CD4-positive, alpha-beta T cell treated with Interleukin-17A for 4 hours (primary cell): Measurements from ENCODE around the gene SLC6A5.
"Not testable (repeated sequence)": the region's sequence is repeated elsewhere in the genome, so short reads cannot be mapped to it uniquely, and the experiment has no call there.

Source experiments
- DNase-seq: peaks from one replicate; pipeline ENCODE4 v3.0.0-alpha.2; 2020; ENCODE audit warnings: mixed read lengths

SLC6A5 gene

DNA sequence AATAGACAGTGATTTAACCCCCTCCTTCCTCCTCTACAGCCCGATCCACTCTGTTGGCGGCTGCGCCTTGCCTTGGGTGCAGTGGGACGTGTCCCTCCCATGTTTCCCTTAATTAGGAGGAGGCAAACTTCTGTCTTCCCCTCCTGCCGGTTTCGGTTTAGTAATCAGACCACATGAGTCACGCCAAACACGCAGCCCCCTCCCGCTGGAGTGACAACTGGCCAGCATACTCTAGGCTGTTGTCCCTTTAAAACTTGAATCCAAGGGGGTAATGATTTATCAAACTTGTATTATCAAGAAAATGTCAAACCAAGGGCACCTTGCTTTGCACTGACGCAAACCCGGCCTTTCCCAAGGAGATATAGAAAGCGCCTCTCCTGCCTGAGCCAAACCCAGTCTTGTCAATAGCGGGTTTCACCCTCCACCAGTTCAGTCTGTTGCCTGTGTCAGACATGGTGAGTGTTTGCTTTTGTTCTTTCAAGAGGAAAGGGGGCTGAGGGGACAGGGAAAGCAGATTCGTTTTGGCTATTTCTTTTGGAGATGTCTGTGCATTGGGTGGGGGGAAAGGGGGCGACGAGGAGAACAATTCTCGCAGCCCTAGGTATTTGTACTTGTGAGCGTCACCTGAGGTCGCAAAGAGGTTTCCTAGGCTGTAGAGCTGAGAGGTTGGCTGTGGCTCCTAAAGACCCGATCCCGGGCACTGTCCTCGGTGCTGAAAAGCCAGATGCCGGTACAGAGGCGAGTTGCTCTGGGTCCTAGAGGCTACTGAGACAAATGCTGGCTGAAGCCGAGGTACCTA is at the start of gene SLC6A5:
TSS of gene SLC6A5 (plus strand) at position 388 of the 799 bp plus-strand sequence. CDS start at position 453, 65 bp downstream.
- no peak for DNase-seq

DNA sequence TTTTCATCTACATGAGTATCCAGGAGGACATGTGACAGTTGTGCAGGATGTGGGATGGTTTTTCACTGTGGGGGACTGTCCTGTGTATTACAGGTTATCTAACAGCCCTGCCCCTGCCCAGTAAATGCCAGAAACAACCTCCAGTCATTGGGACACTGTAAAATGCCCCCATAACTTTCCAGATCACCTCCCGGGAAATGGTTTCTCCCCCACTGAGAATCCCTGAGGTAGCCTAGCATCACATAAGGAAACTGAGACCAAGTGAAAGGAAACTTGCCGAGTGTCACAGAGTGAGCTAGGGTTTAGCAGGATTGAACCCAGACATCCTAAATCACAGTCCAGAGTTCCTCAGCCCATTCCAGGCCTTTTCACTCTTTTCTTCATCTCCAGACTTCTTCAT is 48.3 kb upstream of the SLC6A5 start:
- no peak for DNase-seq

DNA sequence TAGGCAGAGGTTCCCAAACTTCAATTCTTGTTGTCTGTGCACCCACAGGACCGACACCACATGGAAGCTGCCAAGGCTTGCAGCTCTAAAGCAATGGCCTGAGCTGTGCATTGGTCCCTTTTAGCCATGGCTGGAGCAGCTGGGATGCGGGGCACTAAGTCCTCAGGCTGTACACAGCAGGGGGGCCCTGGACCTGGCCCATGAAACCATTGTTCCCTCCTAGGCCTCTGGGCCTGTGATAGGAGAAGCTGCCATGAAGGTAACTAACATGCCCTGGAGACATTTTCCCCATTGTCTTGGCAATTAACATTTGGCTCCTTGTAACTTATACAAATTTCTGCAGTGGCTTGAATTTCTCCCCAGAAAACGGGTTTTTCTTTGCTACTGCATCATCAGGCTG is 43.6 kb upstream of the SLC6A5 start:
- DNase-seq = no peak

DNA sequence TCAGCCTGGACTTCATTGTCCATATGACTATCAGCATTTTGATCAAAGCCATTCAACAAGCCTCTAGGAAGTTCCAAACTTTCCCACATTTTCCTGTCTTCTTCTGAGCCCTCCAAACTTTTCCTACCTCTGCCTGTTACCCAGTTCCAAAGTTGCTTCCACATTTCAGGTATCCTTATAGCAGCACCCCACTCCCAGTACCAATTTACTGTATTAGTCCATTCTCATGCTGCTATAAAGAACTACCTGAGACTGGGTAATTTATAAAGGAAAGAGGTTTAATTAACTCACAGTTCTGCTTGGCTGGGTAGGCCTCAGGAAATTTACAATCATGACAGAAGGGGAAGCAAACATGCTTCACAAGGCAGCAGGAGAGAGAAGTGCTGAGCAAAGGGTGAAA is 43.0 kb upstream of the SLC6A5 start:
- not testable (repeated sequence) for DNase-seq

DNA sequence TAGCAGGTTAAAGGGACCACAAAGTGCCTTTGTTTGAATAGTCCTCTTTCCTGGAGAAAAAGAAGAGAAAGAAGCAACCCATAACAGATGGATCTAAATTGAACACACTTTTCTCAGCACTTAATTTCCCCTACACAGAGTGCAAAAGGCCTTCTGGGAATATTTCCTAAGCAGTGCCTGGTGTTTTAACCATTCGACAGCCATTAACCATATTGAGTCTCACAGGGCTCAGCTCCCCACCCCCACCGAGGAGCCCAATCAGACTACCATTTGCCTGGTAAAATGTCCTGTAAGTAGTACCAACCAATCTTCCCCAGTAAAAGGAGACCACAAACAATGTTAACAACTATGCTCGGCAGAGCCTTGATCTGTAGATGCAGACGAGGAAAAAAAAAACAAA is 40.7 kb upstream of the SLC6A5 start:
- DNase-seq = no peak

DNA sequence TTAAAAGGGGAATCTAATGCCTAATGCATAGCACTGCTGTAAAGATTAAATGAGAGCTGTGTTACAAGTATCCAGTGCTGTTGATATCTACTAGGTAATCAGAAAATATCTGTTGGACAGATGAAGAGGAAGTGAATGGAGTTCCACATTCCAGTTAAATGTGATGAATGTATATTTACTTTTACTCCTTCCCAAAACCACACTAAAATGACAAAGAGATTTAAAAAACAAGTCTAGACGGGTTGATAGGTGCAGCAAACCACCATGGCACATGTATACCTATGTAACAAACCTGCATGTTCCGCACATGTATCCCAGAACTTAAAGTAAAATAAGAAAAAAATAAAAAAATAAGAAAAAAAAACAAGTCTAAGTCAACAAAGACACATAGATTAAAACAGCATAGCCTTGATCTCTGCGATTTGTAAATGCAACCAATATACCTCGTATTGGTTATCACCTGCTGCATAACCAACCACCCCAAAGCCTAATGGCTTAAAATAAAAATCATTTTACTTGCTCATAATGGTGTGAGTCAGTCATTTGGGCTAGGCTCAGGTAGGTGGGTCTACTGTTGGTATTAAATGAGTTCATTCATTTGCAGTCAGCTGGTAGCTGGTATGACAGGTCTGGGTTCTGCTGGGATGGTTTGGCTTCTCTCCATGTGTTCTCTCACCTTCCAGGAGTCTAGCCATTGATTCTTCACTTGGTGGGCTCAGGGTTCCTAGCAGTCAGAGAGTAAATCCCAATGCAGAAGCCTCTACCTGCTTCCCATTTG is 39.7 kb upstream of the SLC6A5 start:
- no peak for DNase-seq

DNA sequence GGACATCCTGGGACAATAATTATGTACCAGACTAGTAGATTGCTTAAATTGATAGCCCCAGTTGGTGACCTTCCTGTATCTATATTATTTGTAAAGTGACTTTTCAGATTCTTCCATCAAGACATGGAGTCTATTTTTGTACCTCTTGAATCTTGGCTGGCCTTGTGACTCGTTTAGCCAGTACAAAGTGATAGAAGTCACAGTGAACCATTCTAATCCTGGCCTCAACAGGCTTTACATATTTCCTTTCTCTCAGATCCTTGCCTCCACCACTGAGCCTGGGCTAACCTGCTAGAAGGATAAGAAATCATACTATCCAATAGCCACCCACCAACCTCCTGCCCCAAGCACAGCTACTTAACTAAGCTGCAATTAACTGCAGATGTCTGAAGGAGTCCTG is 37.5 kb upstream of the SLC6A5 start:
- no peak for DNase-seq

DNA sequence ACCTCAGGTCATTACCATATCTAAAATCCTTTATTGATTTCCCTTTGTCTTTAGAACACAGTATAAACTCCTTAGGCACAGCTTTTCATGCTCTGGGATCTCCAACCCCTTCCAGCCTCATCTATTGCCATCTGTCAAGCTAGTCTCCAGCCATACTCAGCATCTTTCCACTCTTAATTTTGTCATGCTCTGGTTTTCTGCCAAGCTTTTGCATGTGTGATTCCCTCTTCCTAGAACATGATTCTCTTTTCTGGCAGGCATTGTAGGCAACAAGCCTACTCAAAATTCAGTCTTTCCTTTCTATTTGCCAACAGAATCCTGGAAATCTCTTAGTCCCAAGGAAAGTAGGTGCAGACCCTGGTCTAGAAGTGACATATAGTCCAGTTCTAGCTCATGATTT is 35.5 kb upstream of the SLC6A5 start:
- DNase-seq = no peak

DNA sequence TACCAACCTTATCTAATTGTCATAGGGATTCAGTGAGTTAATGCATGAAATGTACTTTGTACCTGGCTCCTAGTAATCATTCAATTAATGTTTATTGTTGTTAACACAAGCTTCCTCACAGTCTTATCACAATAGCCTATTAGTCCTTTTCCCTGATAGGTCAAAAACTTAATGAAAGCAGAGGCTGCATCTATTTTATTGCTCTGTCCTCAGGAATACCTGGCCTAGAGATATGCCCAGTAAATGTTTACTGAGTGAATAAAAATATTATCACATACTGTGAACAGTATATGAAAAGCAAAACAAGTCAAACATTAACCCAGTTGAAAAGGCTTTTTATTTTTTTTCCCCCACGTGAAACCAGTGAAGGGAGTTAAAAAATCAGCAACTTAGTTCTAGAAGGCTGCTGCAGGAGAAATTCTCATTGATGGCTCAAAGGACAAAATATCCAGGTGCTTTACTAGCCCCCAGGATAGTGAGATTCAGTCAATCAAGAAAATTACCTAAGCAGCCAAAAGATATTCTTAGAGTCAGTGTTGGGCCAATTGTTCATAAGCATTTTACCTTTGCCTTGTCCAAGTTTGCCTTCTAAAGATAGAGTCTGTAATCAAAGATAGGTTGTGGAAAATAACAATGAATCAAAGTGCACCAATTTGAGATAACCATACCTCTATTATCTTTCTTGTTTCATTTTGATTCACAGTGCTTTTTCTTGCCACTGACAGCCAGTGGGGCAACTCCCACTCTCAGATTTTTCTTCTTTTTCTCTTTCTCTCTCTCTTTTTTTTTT is 34.4 kb upstream of the SLC6A5 start:
- DNase-seq = no peak

DNA sequence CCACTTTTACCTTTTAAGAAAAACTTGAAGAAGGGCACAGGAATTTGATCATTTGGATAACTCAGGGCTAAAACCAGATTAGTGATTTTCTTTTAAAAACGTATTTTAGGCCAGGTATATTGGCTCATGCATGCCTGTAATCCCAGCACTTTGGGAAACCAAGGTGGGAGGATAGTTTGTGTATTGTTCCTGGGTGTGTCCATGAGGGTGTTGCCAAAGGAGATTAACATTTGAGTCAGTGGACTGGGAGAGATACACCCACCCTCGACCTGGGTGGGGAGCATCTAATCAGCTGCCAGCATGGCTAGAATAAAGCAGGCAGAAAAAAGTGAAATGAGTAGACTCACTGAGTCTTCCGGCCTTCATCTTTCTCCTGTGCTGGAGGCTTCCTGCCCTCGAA is 33.3 kb upstream of the SLC6A5 start:
- not testable (repeated sequence) for DNase-seq

DNA sequence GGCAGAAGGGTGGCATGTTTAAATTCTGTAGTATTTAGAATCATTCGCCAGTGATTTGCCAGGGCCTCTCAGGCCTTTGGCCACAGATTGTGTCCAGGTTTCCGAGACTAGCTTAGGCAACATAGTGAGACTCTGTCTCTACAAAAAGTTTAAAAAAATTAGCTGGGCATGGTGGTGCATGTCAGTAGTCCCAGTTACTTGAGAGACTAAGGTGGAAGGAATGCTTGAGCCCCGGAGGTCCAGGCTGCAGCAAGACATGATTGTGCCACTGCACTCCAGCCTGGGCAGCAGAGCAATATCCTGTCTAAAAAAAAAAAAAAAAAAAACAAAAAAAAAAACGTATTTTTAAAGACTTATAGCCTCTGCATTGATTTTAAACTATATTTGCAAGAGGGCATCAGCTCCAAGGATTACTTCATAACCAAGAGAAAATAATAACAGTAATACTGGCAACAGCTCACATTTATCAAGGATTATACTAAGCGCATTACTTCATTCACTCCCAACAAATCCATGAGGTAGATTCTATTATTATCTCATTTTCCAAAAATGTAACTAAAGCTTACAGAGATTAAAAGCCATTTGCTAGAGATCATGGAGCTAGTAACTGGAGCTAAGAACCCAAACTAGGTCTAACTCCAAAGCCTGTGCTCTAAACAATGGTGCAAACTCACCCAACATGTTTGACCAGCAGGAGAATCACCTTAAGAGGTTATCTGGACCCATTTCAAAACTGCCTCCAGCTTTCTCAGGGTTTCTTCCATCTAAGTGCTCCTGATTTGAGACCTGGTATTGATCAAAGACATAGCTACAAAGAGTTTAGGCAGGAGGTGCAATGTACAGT is 32.6 kb upstream of the SLC6A5 start:
- DNase-seq = no peak

DNA sequence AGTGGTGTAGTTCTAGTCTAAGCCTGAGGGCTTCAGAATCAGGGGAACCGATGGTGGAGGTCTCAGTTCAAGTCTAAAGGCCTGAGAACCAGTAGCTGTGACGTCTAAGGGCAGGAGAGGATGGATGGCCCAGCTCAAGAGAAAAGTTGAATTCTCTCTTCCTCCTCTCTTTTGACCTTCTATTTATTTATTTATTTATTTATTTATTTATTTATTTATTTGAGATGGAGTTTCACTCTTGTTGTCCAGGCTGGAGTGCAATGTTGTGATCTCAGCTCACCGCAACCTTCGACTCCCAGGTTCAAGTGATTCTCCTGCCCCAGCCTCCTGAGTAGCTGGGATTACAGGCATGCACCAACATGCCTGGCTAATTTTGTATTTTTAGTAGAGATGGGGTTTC is 19.7 kb upstream of the SLC6A5 start:
- DNase-seq = not testable (repeated sequence)

DNA sequence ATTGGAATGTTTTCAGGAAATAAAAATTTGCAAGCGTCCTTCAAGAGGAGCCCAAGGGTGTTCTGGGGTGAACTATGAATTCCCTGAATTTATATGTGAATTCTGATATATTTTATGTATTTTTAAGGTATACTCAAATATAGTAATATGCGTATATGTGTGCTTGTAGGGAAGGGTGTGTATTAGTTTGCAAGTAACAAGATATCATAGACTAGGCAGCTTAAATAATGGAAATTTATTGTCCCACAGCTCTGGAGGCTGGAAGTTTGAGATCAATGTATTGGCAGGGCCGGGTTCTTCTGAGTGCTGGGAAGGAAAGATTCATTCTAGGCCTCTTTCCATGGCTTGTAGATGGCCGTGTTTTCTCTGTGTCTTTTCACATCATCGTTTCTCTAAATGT is 16.2 kb upstream of the SLC6A5 start:
- DNase-seq = no peak

DNA sequence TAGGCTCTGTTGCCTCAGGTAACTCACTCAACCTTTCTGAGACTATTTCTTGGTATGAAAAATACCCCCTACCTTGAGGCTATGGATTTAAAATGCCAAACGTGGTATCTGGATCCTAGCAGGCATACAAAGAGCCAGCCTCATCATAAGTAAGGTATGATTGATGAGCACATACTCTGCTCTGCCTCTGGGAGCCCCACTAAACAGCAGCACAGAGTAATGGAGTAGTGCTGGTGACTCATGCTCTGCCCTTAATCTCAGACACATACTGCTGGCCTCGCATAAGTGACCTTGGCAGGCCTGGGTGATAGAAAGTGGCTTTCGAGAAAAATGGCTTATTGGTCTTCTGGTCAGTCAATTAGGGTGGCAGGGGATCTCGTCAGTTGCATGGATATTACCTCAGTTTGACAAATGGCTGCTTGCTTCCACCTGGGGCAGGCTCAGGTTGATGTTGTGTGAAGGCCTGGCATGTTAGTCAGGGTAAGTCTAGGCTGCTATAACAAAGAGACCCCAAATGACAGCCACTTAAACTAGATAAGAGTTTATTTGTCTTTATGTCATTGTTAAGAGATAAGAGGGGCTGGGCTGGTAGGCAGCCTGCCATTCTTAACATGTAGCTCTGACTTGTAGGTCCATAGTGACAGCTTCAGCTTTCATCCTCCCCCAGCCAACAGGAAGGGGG is 15.2 kb upstream of the SLC6A5 start:
- DNase-seq = no peak

DNA sequence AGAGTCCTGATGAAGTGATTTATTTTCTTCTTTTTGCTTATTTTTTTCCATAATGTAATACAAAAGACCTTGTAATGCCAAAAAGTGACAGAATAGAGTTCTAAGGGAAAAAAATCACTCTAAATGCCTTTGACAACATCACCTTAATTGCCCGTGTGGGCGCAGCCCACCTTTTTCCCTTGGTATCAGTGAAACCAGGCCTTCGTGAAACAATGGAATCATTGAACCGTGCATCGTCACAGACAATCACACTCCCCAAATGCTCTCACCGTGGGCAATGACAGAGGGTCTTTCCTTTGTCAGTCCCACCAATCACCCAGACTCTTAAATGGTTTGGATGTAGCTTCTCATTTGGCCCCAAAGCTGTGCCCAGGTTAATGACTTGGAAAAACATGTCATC is 9.6 kb upstream of the SLC6A5 start:
- no peak for DNase-seq

DNA sequence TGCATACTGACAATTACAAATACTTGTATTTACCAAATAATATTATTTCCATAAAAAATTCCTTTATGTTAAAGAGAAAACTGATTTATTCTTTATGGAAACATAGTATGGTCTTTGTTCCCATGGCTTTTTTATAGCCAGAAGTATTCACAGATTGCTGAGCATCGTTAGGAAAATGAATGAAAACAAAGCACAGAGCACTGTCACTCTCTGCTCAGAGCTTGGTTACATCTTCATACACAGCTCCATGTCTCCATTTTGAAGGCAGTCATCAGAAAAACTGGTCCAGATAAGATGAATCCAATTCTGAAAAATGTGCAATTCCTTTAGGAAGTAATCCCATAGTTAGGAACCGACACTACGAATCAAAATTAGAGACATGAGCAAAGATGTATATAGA is 9.0 kb upstream of the SLC6A5 start:
- DNase-seq = no peak

DNA sequence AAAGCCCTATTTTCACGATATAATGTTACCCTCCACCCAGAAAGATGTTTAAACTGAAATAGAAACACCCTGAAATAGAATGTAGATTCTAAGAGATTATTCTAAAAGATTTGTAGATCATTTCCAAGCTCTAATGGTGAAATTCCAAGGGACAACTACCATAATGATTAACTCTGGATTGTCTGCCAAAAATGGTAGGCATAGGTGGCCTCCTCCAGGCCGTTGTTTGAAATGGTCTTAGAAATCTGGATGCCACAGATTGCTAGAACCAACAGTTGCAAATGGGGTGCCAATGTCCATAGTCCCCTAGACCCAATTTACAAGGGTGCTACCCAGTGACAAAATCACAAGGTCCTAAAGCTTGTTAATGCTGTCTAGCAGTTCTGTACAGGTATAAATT is 6.7 kb upstream of the SLC6A5 start:
- DNase-seq = no peak

DNA sequence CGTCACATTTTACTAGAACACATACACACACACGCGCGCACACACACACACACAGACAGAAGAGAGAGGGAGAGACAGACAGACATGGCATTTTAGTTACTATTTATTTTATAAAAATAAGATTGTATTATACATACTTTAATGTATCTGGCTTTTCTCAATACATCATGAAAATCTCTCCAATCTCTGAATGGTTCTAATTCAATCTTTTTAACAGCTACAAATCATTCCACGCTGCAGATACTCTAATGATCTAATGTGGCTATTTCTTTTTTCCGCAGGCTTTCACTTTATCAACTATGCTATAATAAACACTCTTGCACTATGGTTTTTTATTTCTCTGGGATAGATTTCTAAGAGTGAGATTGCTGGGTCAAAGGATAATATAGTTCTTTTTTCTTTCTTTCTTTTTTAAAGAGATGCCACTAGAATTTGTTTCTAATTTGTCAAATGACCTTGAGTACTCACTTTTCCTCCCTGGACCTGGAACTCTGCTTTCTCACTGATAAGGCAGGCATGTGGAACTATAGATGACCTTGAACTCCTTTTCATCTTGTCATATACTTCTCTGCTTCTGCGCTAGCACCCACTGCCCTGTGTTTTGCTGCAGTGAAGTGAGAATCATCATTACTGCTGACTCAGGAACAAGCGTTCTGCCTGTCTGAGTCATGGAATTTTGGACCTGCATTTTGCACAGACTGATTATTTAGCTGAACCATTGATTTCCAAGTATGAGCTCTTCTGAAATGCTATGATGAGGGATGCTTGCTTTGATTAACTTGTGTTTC is 4.9 kb upstream of the SLC6A5 start:
- DNase-seq = no peak

DNA sequence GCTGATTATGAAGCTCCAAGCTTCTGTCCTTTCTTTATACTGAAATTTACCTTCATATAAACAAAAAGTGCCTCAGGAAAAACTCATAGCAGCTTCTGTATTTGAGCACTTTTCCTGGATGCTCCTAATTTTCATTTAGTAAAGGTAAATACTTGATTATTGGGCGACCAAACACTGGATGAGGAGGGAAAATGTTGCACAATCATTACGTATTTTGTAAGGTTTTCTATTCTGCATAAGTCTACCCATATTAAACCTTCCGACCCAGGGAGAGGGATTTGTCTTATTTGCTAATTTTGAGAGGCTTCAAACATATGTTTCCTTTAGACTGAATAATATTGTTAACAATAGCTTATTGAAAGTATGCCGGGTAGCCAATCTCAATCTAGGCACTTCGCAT is 4.3 kb upstream of the SLC6A5 start:
- DNase-seq = no peak

DNA sequence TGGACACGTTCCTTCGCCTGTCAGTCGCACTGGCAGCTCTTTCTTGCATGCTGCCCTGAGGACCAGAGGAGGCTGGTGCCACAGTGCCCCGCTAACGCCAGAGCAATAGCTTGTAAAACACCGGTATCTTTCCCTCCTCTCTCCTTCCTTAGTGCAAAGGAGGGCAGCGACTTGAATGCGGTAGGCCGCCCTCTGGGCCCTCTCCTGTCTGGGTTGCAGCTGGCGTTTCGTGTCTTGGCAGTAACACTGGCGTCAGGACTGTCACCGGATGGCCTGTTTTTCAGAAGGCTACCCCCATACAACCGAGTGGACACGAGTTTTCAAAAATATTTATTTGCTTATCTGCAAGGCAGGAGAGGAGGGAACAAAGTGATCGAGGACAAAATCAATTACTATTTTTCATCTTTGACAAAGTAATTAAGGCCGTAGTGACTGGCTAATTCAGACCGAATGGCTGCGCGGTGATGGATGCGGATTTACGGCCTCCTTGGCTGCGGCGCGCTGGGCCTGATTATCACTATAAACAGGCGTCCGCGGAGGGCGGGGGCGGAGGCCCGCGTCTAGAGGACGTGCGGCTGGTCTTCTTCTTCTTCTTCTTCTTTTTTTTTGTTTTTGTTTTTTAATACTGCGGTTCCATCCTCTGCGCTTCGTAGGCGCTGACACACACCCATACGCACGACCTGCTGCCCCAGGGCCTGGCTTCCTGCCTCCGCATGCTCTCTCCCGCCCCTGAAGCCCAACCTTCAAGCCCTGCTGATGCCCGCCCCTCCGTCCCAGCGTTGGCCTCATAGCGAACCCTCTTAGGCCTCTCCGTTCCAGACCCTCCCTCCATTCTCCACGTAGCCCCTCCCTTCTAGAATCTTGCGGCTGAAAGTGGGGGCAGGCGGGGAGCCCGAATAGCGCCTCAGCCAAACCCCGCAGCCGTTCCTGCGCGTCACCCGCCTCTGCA is 2.9 kb upstream of the SLC6A5 start:
- no peak for DNase-seq
